Stimulated activated CD8-positive, alpha-beta memory T cell treated with anti-CD3 and anti-CD28 coated beads, Interleukin-12 subunit alpha, Interleukin-12 subunit beta, amount 100 ng/mL, for 24 hours (primary cell): ENCODE measurements around the gene CARD9.

ENCODE experiments used
- DNase-seq: peaks from one replicate; pipeline ENCODE4 v3.0.0-alpha.2; 2020; ENCODE audit errors: extremely low read depth

The CARD9 gene

DNA sequence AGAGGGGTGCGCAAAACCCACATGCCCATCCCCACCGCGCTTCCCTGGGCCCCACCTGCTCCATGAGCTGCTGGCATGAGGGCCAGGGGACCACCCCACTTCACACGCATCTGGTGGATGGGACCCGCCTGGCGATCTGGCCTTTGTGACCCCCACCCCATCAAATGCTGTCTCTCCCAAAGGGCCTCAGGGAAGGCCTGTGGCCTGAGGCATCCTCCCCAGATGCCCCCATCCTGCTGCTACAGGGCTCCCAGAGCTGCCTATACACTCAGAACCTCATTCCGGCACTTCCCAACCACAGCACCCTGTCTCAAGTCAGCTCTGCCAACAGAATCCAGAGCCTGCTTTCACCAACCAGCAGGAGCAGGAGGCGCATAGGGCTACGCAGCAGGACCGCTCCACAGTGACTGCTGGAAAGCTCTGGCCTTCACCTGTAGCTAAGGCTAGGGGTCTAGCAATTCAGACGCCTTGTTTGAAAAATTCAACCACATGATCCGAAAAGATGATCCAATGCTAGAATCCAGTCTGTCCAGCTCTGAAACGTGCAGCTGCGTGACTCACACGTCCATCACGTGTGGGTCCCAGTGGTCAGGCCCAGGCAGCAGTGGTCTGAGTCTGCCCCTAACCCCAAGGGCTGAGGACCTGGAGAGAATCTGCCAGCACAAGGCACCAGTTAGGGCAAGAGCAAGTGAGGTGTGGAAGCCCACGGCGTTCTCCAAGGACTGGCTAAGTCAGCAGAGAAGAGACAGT lies 27.9 kb upstream of the CARD9 start:
- DNase-seq: no peak

DNA sequence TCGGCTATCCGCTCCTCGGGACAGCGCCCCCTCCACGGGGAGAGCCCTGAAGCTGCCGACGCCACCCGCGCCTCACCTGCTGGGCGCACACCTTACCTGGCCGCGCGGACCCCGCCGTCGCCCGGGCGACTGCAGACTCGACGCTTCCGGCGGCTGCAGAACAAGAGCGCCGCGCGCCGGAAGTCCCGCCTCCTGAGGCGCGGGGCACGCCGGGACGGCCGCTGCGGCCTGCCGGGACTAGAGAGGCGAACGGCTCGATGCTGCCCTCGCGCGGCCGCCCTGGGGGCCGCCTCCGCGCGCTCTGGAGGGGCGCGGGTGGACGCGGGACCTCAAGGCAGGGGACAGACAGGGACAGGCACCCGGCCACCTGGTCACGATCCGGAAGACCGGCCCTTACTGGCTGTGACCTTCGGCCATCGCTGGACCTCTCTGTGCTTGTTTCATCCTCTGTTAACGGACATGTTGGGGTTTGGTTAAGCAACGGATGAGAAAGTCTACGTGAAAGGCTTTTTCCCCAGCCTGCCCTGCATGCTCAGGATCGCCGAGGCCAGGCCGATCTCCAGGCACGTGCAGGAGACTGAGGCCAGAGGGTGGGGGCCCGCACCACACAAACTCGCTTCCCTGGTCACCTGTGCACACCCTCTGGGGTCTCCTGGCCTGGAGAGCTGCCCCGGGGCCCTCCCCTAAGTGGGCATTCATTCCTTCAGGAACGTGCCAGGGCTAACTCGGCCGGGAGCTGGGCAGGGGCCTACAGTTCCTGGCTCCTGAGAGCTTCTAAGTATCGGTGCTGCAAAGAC lies 26.8 kb upstream of the CARD9 start, which contains the start of gene SNAPC4:
TSS of gene SNAPC4 (minus strand) at position 133 of the 797 bp plus-strand sequence. CDS start 1,742 bp downstream, outside the sequence.
- peak; percentile 65 for DNase-seq

DNA sequence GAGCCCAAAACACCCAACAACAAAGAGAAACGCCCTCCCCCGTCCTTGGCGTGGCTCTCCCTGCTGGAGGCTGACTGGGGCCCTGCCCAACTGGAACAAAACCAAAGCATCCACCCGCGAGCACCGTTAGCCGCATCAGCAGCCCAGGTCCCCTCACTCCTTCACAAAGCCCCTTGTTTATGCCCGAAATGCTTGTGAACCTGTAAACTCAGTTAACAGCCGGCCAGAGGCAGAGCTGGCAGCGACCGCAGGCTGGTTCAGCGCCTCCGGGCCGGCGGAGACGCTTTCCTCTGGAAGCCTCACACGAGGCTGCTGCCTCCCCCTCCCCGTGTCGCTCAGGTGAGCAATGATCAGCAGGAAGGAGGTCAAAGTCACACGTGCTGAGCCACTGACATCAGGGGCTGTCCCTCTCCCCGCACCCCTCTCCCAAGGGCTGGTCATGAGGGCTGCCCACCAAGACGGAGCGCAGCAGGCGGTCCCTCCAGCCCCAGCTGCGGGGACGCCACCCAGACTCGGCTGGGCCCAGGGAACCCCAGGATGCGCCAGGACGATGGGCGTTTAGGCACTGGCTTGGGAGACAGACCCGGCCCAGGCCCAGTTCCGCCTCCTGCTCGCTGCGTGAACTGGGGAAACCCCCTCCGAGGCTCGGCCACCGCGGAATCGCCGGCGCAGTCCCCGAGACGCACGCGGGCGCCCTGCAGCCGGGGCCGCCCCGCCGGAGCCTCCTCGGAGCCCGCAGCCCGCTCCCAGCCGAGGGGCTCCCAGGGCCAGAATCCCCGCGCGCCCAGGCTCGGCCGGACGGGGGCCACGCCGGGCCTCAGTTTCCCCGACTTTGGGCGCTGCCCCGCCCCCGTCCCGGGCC lies 25.9 kb upstream of the CARD9 start:
- DNase-seq: no peak

DNA sequence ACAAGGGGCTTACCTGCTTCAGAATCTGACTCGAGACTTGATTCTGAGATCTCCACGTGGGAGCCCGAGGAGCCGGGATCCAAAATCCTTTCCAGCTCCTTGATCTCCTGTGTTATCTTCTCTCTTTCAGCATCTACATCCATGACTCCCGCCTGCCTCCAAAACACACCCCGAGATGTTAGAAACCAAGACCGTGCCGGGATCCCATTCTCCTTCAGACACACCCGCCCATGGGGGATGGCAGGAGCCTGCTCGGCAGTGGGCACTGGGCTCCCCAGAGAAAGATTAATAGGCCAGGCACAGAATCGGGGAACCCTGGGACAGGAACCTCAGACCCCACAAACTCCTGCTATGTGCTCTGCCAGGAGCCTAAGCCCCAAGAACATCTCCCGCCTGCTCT lies 24.8 kb upstream of the CARD9 start:
- no peak for DNase-seq

DNA sequence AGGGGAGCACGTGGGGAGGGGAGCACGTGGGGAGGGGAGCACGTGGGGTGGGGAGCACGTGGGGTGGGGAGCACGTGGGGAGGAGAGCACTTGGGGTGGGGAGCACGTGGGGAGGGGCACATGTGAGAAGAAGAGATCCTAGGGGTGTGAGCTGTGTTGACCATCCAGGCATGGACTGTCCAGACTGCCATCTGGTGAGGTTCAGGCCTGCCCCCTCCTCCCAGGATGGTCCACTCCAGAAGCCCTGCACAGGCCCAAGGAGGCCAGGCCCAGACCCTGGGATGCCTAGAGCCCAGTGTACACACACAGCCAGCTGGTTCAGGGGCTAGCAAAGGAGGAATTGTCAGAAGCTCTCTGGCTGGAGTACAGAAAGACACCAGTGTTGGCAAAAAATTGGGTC lies 24.2 kb upstream of the CARD9 start:
- DNase-seq: no peak

GRCh38 chr9:136396219-136396515 lies 22.7 kb upstream of the CARD9 start:
- no peak for DNase-seq

GRCh38 chr9:136395345-136396218 lies 22.1 kb upstream of the CARD9 start:
- no peak for DNase-seq

DNA sequence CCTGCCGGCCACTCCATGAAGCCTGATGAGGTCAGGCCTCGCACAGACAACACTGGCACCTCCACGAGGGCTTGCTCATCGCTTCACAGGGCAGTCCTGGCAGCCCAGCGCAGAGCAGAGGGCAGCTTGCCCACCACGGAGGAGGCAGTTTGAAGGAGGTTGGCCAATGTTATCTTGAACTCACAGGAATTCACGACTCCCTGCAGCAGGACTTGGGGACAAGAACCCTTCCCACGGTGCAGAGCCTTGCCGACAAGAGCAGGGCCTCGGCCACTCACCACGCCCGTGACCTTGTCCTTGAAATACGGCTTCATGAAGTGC lies 21.5 kb upstream of the CARD9 start:
- no peak for DNase-seq

DNA sequence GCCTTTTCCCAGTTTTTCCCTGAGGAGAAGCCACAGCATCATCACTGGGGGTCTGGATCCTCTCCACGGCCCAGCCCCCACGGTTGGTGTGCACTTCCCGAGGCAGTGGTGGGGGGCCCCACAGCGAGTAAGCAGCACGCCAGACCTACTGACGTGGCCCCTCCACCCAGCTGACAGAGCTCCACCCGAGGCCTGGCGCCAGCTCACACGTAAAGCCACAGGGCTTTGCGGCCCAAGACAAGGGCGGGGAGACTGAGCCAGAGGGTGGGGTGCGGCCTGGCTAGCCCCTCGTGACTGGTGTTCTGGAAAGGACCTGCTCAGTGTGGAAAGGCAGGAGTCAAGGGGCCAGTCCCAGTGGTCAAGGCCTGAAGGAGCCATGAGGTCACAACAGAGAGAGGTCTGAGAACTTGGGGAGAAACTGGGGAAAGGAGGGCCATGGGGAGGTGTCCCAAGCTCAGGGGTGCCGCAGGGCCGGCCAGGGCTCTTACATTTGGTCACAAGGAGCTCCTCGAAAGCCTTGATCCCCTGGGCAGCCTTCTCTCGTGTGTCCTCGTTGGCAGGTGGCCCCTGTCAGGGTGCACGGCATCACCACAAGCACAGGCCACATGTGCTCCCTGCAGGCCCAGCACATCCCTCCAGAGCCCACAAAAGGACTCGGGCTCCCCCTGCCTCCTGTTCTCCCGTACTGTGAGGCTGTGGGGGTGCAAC lies 21.0 kb upstream of the CARD9 start:
- no peak for DNase-seq

GRCh38 chr9:136393531-136393930 lies 20.1 kb upstream of the CARD9 start:
- DNase-seq: no peak

DNA sequence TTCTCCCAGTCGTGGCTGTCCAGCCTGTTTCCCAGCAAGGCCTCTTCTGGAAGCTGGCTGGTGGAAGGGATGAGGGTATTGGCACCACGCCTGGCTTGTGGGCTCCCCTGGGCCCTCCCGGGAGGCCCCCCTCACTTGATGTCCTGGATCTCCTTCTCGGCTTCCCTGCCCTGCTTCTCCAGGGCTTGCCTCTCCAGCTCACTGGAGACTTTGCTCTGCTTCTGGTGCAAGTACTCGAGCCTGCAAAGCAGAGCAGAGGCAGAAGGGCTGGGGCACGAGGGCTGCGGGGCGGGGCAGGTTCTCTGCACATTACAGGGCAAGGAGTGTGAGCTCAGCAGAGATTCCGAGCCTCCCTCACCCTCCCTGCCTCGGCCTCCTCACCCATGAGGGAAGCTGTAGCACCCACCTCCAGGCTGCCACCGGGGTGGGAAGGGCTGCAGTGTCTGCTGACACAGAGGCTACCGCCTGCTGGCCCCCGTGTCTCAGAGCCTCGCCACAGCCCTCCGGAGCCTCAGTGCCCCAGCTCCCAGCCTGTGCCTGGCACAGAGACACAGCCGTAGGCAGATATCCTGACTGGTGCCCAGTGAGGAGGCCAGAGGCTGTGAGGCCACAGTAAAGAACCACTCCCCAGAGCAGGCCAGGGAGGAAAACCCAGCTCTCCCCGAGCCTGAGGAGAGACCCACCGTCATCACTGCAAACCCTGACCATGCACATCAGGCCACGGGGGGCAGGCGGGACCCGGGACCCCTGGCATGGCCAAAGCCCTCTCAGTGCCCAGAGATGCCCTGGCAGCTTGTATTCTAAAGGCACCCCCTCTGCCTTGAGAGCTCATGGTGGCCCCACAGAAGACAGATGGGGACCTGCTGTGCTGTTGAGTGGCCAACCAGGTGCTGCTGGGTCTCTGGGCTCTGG lies 19.3 kb upstream of the CARD9 start:
- no peak for DNase-seq

- DNase-seq: no peak
These were observed 18.5 kb upstream of the CARD9 start for GRCh38 chr9:136391737-136392537.

- no peak for DNase-seq
These were observed 15.9 kb upstream of the CARD9 start for GRCh38 chr9:136389396-136389795.

DNA sequence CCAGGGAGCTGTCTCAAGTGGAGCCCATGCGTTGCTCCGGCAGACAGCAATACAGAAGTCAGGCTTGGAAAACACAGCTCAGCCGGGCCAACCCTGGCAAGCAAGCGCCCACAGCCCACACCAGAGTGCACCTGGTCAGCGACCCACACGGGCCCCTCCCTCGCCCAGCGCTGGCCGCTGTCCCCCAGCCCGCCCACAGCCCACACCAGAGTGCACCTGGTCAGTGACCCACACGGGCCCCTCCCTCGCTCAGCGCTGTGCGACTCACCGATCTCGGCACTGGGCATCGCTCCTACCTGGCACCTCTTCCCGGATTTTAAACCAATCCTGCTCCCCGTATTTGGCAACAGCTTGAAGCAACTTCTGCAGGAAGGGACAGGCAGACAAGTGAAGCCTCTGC lies 13.7 kb upstream of the CARD9 start:
- DNase-seq: no peak

DNA sequence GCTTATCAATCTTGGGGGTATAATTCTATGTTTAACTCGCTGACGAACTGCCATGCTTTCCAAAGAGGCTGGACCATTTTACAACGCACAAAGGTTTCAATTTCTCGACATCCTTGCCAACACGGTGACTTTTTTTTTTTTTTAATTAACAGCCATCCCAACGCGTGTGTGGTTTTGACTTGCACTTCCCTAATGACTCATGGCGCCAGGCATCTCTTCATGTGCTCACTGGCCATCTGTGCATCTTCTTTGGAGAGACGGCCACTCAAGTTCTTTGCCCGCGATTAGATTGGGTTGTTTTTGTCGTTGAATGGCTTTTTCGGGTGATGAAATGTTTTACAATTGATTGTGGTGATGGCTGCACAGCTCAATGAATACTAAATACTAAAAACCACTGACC lies 12.5 kb upstream of the CARD9 start:
- no peak for DNase-seq

DNA sequence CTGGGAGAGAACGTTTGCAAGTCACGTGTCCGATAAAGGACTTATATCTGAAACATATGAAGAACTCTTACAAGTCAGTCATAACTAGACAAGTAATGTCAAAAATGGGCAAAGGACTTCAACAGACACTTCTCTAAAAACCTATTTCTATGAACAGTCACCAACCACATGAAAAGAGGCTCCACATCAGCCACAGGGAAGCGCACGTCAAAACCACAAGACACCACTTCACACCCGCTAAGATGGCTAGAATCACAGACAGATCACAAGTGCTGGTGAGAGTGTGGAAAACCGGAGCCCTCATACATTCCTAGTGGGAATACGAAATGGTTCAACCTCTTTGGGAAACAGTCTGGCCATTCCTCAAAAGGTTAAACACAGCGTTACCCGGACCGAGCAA lies 11.5 kb upstream of the CARD9 start:
- DNase-seq: no peak

GRCh38 chr9:136383436-136383835 lies 10.0 kb upstream of the CARD9 start:
- no peak for DNase-seq

- DNase-seq: no peak
These were observed 8.6 kb upstream of the CARD9 start for GRCh38 chr9:136381966-136382513.

DNA sequence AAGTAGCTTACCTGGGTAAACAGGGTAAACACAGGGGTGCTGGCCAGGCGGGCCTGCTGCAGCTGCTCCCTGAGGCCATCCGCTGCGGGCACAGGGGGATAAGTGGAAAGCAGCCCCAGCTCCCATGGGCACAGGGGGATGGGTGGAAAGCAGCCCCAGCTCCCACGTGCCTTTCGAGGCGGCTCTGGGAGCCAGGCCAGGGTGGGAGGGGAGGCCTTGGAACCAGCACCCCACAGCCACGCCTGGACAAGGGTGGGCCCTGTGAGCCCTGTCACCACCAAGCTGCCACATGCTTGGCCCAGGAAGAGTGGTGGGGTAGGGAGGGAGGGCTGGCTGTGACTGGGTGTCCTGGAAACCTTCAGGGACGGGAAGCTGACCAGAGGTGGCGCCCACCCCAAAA lies 7.8 kb upstream of the CARD9 start:
- DNase-seq: no peak
